ENCODE results near the gene TMCO5A. TPM values are rescaled to one million over a fixed set of nuclear protein-coding genes. Genes with fewer than 3 reads are reported as not detected.
"Not testable (repeated sequence)": the region's sequence is repeated elsewhere in the genome, so short reads cannot be mapped to it uniquely, and the experiment has no call there.

The TMCO5A gene
- total RNA-seq, 2 experiments from 2014 or later: not detected

DNA sequence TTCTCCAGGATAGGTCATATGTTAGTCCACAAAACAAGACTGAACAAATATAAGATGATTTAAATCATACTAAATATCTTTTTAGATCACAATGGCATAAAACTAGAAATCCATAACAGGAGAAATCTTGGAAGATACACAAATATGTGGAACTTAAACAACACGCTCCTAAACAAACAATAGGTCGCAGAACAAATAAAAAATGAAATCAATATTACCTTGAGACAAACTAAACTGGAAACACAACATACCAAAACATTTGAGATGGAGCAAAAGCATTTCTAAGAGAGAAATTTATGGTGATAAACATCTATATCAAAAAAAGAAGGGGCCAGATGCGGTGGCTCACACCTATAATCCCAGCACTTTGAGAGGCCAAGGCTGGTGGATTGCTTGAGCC is 8.3 kb upstream of the TMCO5A start:
- Mint-ChIP-seq H3K36me3 (ENCODE audit: low read depth) (no peaks in the 10 kb centered on the region), H3K4me3 (no peak overlapping the region), H3K4me1 (no peaks in the 10 kb centered on the region), H3K9me3 (ENCODE audit: low read depth) (peaks cover 6% of the 10 kb centered on the region), H3K27ac (no peak overlapping the region), H3K27me3 (peaks cover 8% of the 10 kb centered on the region)
- ATAC-seq (no peak), DNase-seq (no peak)
- POLR2A ChIA-PET: no interaction called here
- intact Hi-C loops (cut with DNase I, micrococcal nuclease): no loop called here
- CTCF ChIA-PET: no interaction called here

GRCh38 chr15:37929238-37929637 is 5.2 kb upstream of the TMCO5A start:
- Mint-ChIP-seq H3K9me3 (ENCODE audit: low read depth) (no peaks in the 10 kb centered on the region), H3K4me1 (no peaks in the 10 kb centered on the region), H3K27me3 (peaks cover 6% of the 10 kb centered on the region)

GRCh38 chr15:37931321-37931720 is 3.1 kb upstream of the TMCO5A start:
- Mint-ChIP-seq H3K4me1 (no peaks in the 10 kb centered on the region), H3K27me3 (peaks cover 3% of the 10 kb centered on the region), H3K36me3 (ENCODE audit: low read depth) (no peaks in the 10 kb centered on the region), H3K9me3 (ENCODE audit: low read depth) (no peaks in the 10 kb centered on the region), H3K4me3 (no peak overlapping the region), H3K27ac (no peak overlapping the region)
- ATAC-seq (no peak), DNase-seq (no peak)
- intact Hi-C loops (cut with DNase I, micrococcal nuclease): no loop called here
- POLR2A ChIA-PET: no interaction called here
- CTCF ChIA-PET: no interaction called here

More at GRCh38 chr15:37929238-37929637, 5.2 kb upstream of the TMCO5A start:
- intact Hi-C loops (cut with DNase I, micrococcal nuclease): no loop called here
- H3K36me3 Mint-ChIP-seq (ENCODE audit: low read depth): no peaks in the 10 kb centered on the region
- DNase-seq: no peak
- H3K4me3 Mint-ChIP-seq: no peak overlapping the region
- ChIA-PET CTCF (no interaction called here), POLR2A (no interaction called here)
- H3K27ac Mint-ChIP-seq: no peak overlapping the region
- no peak for ATAC-seq

- no peaks in the 10 kb centered on the region for H3K36me3 Mint-ChIP-seq (ENCODE audit: low read depth)
- ATAC-seq: no peak
- DNase-seq: no peak
- intact Hi-C loops (cut with DNase I, micrococcal nuclease): no loop called here
- no peak overlapping the region for H3K27ac Mint-ChIP-seq
- no peaks in the 10 kb centered on the region for H3K4me1 Mint-ChIP-seq
- no peaks in the 10 kb centered on the region for H3K9me3 Mint-ChIP-seq (ENCODE audit: low read depth)
- no peak overlapping the region for H3K4me3 Mint-ChIP-seq
- ChIA-PET CTCF (no interaction called here), POLR2A (no interaction called here)
- H3K27me3 Mint-ChIP-seq: peaks cover 3% of the 10 kb centered on the region
Measured at GRCh38 chr15:37931868-37932267, 2.6 kb upstream of the TMCO5A start.

GRCh38 chr15:37932549-37932948 is 1.9 kb upstream of the TMCO5A start:
- POLR2A ChIA-PET: no interaction called here

DNA sequence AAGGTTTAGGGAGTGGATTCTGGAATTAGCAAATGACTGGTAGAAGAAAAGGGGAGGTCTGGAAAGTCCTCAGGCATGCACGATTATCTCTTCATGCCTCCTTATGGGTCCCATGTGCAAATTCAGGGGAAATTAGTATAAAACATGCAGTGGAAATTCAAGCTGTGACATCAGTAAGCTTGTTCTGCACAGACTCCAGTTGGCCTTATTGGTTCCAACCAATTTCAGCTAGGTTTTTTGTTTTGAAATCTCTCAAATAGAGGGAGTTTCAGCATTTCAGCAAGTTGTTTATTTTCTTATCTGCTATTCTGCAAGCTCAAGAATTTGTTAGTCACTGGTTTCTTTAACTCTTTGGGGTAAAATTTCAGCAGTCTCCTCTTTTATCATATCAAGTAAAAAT is 774 bp upstream of the TMCO5A start:
- no peaks in the 10 kb centered on the region for H3K4me1 Mint-ChIP-seq
- intact Hi-C loops (cut with DNase I, micrococcal nuclease): no loop called here
- H3K27ac Mint-ChIP-seq: no peak overlapping the region
- DNase-seq (no peak), ATAC-seq (no peak)
- ChIA-PET POLR2A (no interaction called here), CTCF (no interaction called here)
- peaks cover 2% of the 10 kb centered on the region for H3K27me3 Mint-ChIP-seq
- no peak overlapping the region for H3K4me3 Mint-ChIP-seq
- H3K9me3 Mint-ChIP-seq (ENCODE audit: low read depth): no peaks in the 10 kb centered on the region
- H3K36me3 Mint-ChIP-seq (ENCODE audit: low read depth): no peaks in the 10 kb centered on the region

More at GRCh38 chr15:37932549-37932948, 1.9 kb upstream of the TMCO5A start:
- CTCF ChIA-PET: no interaction called here
- Mint-ChIP-seq H3K4me3 (no peak overlapping the region), H3K9me3 (ENCODE audit: low read depth) (no peaks in the 10 kb centered on the region), H3K27me3 (peaks cover 3% of the 10 kb centered on the region), H3K27ac (no peak overlapping the region), H3K36me3 (ENCODE audit: low read depth) (no peaks in the 10 kb centered on the region), H3K4me1 (no peaks in the 10 kb centered on the region)
- no peak for DNase-seq
- ATAC-seq: no peak
- intact Hi-C loops (cut with DNase I, micrococcal nuclease): no loop called here

DNA sequence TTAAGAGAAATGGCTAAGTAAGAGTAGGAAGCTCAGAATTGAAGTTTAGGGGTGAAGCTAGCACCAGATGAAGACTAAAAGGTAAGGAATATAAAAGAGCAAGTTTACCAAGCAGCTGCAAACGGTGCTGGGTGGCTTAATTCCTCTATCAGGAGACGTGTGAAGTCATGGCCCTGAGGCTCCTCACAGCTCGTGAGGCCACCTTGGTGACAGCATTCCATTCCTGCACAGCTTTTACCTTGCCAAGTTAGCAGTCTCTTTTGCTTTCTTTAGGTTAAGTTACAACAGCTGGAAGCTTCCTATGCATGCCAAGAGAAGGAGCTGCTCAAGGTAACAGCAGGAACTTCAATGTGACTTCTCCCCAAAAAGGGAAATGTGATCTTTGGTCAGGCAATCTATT is 6.4 kb downstream of the TMCO5A start:
- no peaks in the 10 kb centered on the region for H3K36me3 Mint-ChIP-seq (ENCODE audit: low read depth)
- H3K27me3 Mint-ChIP-seq: peaks cover 7% of the 10 kb centered on the region
- ChIA-PET CTCF (interaction anchor here (0.6 kb wide), 2 partner anchors 32 to 36 kb away, joined by 3 read pairs; no protein-coding TSS in a partner anchor), POLR2A (no interaction called here)
- no peaks in the 10 kb centered on the region for H3K4me1 Mint-ChIP-seq
- no peak overlapping the region for H3K4me3 Mint-ChIP-seq
- intact Hi-C loops (cut with DNase I, micrococcal nuclease): no loop called here
- H3K27ac Mint-ChIP-seq: no peak overlapping the region
- ATAC-seq (no peak), DNase-seq (no peak)
- H3K9me3 Mint-ChIP-seq (ENCODE audit: low read depth): peaks cover 4% of the 10 kb centered on the region

- ChIA-PET CTCF (interaction anchor here (0.6 kb wide), 1 partner anchor 35 kb away, joined by 3 read pairs; no protein-coding TSS in a partner anchor), POLR2A (no interaction called here)
- Mint-ChIP-seq H3K27ac (no peak overlapping the region), H3K4me3 (no peak overlapping the region), H3K36me3 (ENCODE audit: low read depth) (no peaks in the 10 kb centered on the region), H3K27me3 (peaks cover 7% of the 10 kb centered on the region), H3K9me3 (ENCODE audit: low read depth) (peaks cover 4% of the 10 kb centered on the region), H3K4me1 (no peaks in the 10 kb centered on the region)
- DNase-seq: no peak
- no peak for ATAC-seq
- intact Hi-C loops (cut with DNase I, micrococcal nuclease): no loop called here
Measured at GRCh38 chr15:37941779-37942178, 7.3 kb downstream of the TMCO5A start.

DNA sequence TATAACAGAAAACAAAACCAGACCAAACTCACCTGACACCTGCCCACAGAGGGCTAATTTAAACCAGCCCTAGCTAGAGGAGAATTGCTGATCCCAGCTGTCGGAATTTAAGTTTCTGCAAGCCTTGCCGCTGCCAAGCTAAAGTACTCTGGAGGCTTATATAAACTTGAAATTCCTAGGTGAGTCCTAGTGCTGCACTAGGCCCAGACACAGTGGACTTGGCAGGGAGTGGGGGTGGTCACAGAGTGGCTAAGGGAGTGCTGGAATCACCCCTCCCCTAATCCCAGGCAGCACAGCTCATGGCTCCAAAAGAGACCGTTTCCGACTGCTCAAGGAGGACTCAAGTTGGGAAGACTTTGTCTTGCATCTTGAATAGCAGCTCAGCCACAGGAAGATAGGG is 17.6 kb downstream of the TMCO5A start:
- ATAC-seq (no peak), DNase-seq (no peak)
- no peak overlapping the region for H3K4me3 Mint-ChIP-seq
- POLR2A ChIA-PET: no interaction called here
- H3K27me3 Mint-ChIP-seq: peaks cover 2% of the 10 kb centered on the region
- no peak overlapping the region for H3K27ac Mint-ChIP-seq
- CTCF ChIA-PET: no interaction called here
- no peaks in the 10 kb centered on the region for H3K36me3 Mint-ChIP-seq (ENCODE audit: low read depth)
- H3K4me1 Mint-ChIP-seq: no peaks in the 10 kb centered on the region
- intact Hi-C loops (cut with DNase I, micrococcal nuclease): no loop called here
- peaks cover 3% of the 10 kb centered on the region for H3K9me3 Mint-ChIP-seq (ENCODE audit: low read depth)

DNA sequence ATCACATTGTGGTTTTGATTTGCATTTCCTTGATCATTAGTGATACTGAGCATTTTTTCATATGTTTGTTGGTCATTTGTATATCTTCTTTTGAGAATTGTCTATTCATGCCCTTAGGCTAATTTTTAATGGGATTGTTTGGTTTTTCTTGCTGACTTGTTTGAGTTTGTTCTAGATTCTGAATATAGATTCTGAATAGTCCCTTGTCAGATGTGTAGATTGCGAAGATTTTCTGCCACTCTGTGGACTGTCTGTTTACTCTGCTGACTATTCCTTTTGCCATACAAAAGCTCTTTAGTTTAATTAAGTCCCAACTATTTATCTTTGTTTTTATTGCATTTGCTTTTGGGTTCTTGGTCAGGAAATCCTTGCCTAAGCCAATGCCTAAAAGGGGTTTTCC is 26.3 kb downstream of the TMCO5A start:
- DNase-seq; H3K36me3 Mint-ChIP-seq (ENCODE audit: low read depth); H3K4me3 Mint-ChIP-seq; POLR2A ChIA-PET; CTCF ChIA-PET; H3K4me1 Mint-ChIP-seq; H3K9me3 Mint-ChIP-seq (ENCODE audit: low read depth); H3K27me3 Mint-ChIP-seq; H3K27ac Mint-ChIP-seq; intact Hi-C loops (cut with DNase I, micrococcal nuclease); ATAC-seq: not testable (repeated sequence)

DNA sequence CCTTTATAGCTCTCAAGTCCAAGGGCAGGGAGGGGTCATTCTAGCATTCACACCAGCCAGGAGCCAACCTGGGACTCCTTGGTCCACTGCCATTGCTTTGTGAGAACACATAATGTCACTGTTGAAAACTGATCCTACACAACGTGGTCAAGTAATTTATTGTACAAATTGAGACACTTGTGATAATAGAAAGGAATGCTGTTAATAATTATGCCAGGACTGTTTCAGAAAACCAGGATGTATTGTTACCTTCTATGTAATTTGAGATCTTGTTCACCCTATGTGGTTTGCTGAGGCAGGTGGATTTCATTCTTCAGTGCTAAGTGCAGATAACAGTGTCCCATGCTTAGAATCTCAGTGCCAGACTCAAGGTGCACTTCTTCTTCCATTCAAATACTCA is 33.3 kb downstream of the TMCO5A start:
- ChIA-PET POLR2A (no interaction called here), CTCF (no interaction called here)

GRCh38 chr15:37973856-37974255 is 39.4 kb downstream of the TMCO5A start:
- Mint-ChIP-seq H3K4me3 (no peak overlapping the region), H3K27me3 (peaks cover 6% of the 10 kb centered on the region), H3K4me1 (no peaks in the 10 kb centered on the region), H3K36me3 (ENCODE audit: low read depth) (no peaks in the 10 kb centered on the region), H3K9me3 (ENCODE audit: low read depth) (peaks cover 4% of the 10 kb centered on the region), H3K27ac (no peak overlapping the region)
- intact Hi-C loops (cut with DNase I, micrococcal nuclease): no loop called here
- ATAC-seq (no peak), DNase-seq (no peak)
- ChIA-PET CTCF (no interaction called here), POLR2A (no interaction called here)

More for the DNA sequence above, 33.3 kb downstream of the TMCO5A start:
- no peak for ATAC-seq
- H3K4me1 Mint-ChIP-seq: no peaks in the 10 kb centered on the region
- no peak for DNase-seq
- H3K4me3 Mint-ChIP-seq: no peak overlapping the region
- peaks cover 6% of the 10 kb centered on the region for H3K9me3 Mint-ChIP-seq (ENCODE audit: low read depth)
- no peak overlapping the region for H3K27ac Mint-ChIP-seq
- intact Hi-C loops (cut with DNase I, micrococcal nuclease): no loop called here
- H3K27me3 Mint-ChIP-seq: peaks cover 3% of the 10 kb centered on the region
- H3K36me3 Mint-ChIP-seq (ENCODE audit: low read depth): no peaks in the 10 kb centered on the region

DNA sequence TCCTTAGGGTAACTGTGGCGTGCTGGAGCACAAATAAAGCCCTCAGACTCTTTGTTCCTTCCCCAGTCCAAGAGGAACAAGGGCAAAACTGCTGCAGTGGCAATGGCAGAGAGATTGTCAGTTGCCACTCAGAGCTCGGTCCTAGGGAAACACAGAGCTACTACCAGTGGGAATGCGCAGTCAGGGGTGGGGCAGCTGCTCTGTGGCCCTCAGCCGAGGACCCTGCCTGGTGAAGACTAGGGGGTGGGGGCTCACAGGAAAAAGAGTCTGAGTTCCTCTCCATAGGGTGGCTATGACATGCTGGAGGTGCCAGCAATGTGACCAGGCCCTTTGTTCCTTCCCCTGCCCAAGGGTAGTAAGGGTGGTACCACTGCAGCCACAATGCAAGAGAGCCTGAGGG is 43.8 kb downstream of the TMCO5A start:
- Mint-ChIP-seq H3K27me3 (peaks cover 8% of the 10 kb centered on the region), H3K27ac (no peak overlapping the region), H3K9me3 (ENCODE audit: low read depth) (no peaks in the 10 kb centered on the region), H3K4me3 (no peak overlapping the region), H3K36me3 (ENCODE audit: low read depth) (no peaks in the 10 kb centered on the region), H3K4me1 (no peaks in the 10 kb centered on the region)
- ATAC-seq (no peak), DNase-seq (no peak)
- ChIA-PET CTCF (interaction anchor here (0.5 kb wide), 1 partner anchor 1486 kb away, joined by 4 read pairs; no protein-coding TSS in a partner anchor), POLR2A (no interaction called here)
- intact Hi-C loops (cut with DNase I, micrococcal nuclease): no loop called here
